Activated CD4-positive, alpha-beta T cell treated with anti-CD3 and anti-CD28 coated beads for 36 hours (primary cell): ENCODE data around the gene TACC2. TPM values are rescaled to one million over a fixed set of nuclear protein-coding genes. Genes with fewer than 3 reads are reported as not detected.

ENCODE experiments used
- ATAC-seq: fragments of 200-7000 bp; cut with Tn5 transposase; one replicate; pipeline ENCODE4 v1.10.0; 2021; ENCODE audit warnings: mild to moderate bottlenecking, moderate library complexity
- CTCF ChIA-PET: fragments of 350-600 bp; sonication (Branson Sonifier 250); formaldehyde crosslinking; loops from one replicate; lab custom pipeline; 2021; ENCODE audit warnings: antibody characterized with exemption; lab: Charles Lee
- POLR2A ChIA-PET: fragments of 350-600 bp; sonication (Branson Sonifier 250); formaldehyde crosslinking; loops from one replicate; lab custom pipeline; 2021; ENCODE audit warnings: antibody characterized with exemption, inconsistent platforms; lab: Charles Lee
- DNase-seq: peaks from one replicate; pipeline ENCODE4 v3.0.0-alpha.2; 2020
- H3K27ac Mint-ChIP-seq: one replicate; pipeline ENCODE4 v1.8.0; 2021; ENCODE audit warnings: mixed read lengths
- H3K27me3 Mint-ChIP-seq: one replicate; pipeline ENCODE4 v1.8.0; 2021; ENCODE audit warnings: mixed read lengths
- H3K36me3 Mint-ChIP-seq: one replicate; pipeline ENCODE4 v1.8.0; 2021; ENCODE audit warnings: low read depth, mixed read lengths
- H3K4me1 Mint-ChIP-seq: one replicate; pipeline ENCODE4 v1.8.0; 2021; ENCODE audit warnings: mixed read lengths
- H3K4me3 Mint-ChIP-seq: one replicate; pipeline ENCODE4 v1.8.0; 2021; ENCODE audit warnings: mild to moderate bottlenecking, moderate library complexity, mixed read lengths
- H3K9me3 Mint-ChIP-seq: one replicate; pipeline ENCODE4 v1.8.0; 2021; ENCODE audit warnings: low read depth, mixed read lengths
- intact Hi-C, 2 experiments: fragments of 100-400 bp; cut with DNase I in 1 of 2; cut with micrococcal nuclease in 1 of 2; formaldehyde crosslinking; loops; one replicate each; pipeline versions ENCODE4 v1.14.2 to v1.15.1; 2022 to 2024; cut with DNase I, micrococcal nuclease
- total RNA-seq, 2 experiments: library from RNA; stranded (reverse); gene quantifications; one replicate each; pipeline ENCODE4 v1.2.3, GENCODE V29; 2021

TACC2 gene
- total RNA-seq, 2 experiments from 2014 or later = not detected

DNA sequence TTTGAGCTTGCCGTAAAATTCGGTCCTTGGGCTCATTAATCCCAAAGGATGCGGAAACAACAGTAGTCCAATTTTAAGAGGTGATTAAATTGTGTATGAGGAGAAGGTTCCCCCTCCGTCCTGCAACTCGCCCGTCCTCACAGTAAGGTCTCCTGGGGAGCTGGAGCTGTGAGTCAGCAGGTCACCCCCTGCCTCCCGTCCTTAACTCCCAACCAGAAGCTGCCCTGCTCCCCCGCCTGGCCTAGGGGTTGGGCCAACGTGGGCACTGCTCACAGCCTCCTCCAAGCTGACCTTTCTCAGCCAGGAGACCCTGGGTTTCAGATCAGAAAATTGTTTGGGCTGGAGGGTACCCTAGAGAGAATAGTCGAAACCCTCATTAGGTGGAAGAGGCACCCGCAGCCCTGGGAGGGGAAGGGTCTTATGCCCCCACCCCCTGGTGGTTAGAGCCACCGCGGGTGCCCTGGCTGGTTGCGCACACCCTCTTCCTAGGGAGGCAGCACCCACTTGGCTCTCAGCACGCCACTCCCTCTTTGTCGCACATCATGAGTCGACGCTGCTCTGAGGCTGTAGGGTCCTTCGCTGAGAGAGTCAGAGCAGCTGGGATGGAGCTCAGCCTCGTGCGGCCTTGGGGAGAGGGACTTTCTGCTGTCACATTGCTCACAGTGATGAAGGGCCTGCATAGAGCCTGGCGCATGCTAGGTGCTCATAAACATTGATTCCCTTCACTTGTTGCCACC lies 131.2 kb downstream of the TACC2 start:
- intact Hi-C loops = no loop called here

DNA sequence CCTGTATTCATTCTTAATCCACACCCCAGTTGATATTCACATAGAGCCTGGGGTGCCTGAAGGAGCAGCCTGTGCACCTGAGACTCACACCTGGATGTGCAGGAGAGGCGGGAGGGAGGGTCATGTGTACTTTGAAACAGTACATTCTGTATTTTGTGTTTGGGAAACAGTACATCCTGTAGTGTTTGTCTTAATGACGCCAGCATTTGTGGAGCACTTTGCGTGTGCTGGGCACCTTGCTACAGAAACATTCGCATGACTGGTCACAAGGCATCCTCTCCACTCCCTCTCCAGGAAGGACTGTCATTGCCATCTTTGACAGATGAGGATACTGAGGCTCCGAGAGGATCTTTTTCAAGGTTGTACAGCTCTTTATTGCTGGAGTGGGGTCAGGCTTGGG lies 132.1 kb downstream of the TACC2 start:
- Mint-ChIP-seq H3K27ac (no peak overlapping the region), H3K4me1 (no peaks in the 10 kb centered on the region), H3K9me3 (no peaks in the 10 kb centered on the region), H3K36me3 (no peaks in the 10 kb centered on the region), H3K27me3 (peaks cover 3% of the 10 kb centered on the region), H3K4me3 (no peak overlapping the region)
- DNase-seq (no peak), ATAC-seq (no peak)
- POLR2A ChIA-PET = no interaction called here
- CTCF ChIA-PET = interaction anchor here (1.5 kb wide), 1 partner anchor 22 kb away, joined by 3 read pairs; no protein-coding TSS in a partner anchor
- intact Hi-C loops = no loop called here

More for the DNA sequence above, 131.2 kb downstream of the TACC2 start:
- H3K9me3 Mint-ChIP-seq = no peaks in the 10 kb centered on the region
- ChIA-PET POLR2A (no interaction called here), CTCF (interaction anchor here (1.1 to 1.5 kb wide), 2 partner anchors 9 to 23 kb away, joined by 3 read pairs; no protein-coding TSS in a partner anchor)
- H3K4me1 Mint-ChIP-seq = no peaks in the 10 kb centered on the region
- no peak overlapping the region for H3K4me3 Mint-ChIP-seq
- no peak for ATAC-seq
- DNase-seq = no peak
- H3K36me3 Mint-ChIP-seq = no peaks in the 10 kb centered on the region
- no peak overlapping the region for H3K27ac Mint-ChIP-seq
- H3K27me3 Mint-ChIP-seq = peaks cover 8% of the 10 kb centered on the region

- ChIA-PET POLR2A (no interaction called here), CTCF (interaction anchor here (0.5 to 0.6 kb wide), 2 partner anchors 162 to 346 kb away, joined by 4 to 5 read pairs; no protein-coding TSS in a partner anchor)
- Mint-ChIP-seq H3K36me3 (no peaks in the 10 kb centered on the region), H3K4me1 (no peaks in the 10 kb centered on the region), H3K27ac (no peak overlapping the region), H3K9me3 (no peaks in the 10 kb centered on the region), H3K27me3 (peaks cover 3% of the 10 kb centered on the region), H3K4me3 (no peak overlapping the region)
- ATAC-seq (no peak), DNase-seq (no peak)
- intact Hi-C loops = no loop called here
Observed at GRCh38 chr10:122122493-122122892, 133.5 kb downstream of the TACC2 start.

DNA sequence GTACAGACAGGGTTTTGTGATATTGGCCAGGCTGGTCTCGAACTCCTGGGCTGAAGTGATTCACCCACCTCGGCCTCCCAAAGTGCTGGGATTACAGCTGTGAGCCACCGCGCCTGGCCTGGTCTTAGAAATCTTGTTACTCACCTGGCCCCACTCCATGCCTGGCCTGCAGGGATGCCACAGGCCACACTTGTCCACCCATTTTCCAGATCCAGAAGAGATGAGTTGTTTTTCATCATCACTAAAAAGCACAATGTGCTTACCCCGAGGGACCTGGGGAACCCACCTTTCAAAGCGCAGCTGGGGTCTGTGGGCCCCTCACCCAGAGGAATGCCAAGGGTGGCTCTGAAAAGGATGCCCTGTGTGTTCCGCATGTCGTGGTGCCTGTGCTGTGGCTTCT lies 134.2 kb downstream of the TACC2 start:
- POLR2A ChIA-PET = no interaction called here
- Mint-ChIP-seq H3K27me3 (peaks cover 5% of the 10 kb centered on the region), H3K9me3 (no peaks in the 10 kb centered on the region), H3K27ac (no peak overlapping the region), H3K36me3 (no peaks in the 10 kb centered on the region), H3K4me3 (no peak overlapping the region), H3K4me1 (no peaks in the 10 kb centered on the region)
- intact Hi-C loops = no loop called here
- DNase-seq = no peak
- CTCF ChIA-PET = no interaction called here
- no peak for ATAC-seq

- no peak overlapping the region for H3K27ac Mint-ChIP-seq
- no peak for ATAC-seq
- H3K36me3 Mint-ChIP-seq = no peaks in the 10 kb centered on the region
- H3K9me3 Mint-ChIP-seq = no peaks in the 10 kb centered on the region
- ChIA-PET POLR2A (no interaction called here), CTCF (no interaction called here)
- peaks cover 3% of the 10 kb centered on the region for H3K27me3 Mint-ChIP-seq
- DNase-seq = no peak
- H3K4me3 Mint-ChIP-seq = no peak overlapping the region
- intact Hi-C loops = no loop called here
- no peaks in the 10 kb centered on the region for H3K4me1 Mint-ChIP-seq
Observed at GRCh38 chr10:122124342-122124741, 135.4 kb downstream of the TACC2 start.

GRCh38 chr10:122124808-122125207 lies 135.8 kb downstream of the TACC2 start:
- no peaks in the 10 kb centered on the region for H3K4me1 Mint-ChIP-seq
- POLR2A ChIA-PET = no interaction called here
- CTCF ChIA-PET = no interaction called here

GRCh38 chr10:122126763-122127659 lies 138.0 kb downstream of the TACC2 start:
- H3K4me1 Mint-ChIP-seq = no peaks in the 10 kb centered on the region
- H3K27me3 Mint-ChIP-seq = peaks cover 3% of the 10 kb centered on the region
- H3K9me3 Mint-ChIP-seq = no peaks in the 10 kb centered on the region
- intact Hi-C loops = no loop called here
- no peaks in the 10 kb centered on the region for H3K36me3 Mint-ChIP-seq
- no peak overlapping the region for H3K4me3 Mint-ChIP-seq
- no peak for ATAC-seq
- POLR2A ChIA-PET = no interaction called here
- no peak overlapping the region for H3K27ac Mint-ChIP-seq
- CTCF ChIA-PET = no interaction called here
- no peak for DNase-seq

More at GRCh38 chr10:122124808-122125207, 135.8 kb downstream of the TACC2 start:
- ATAC-seq = no peak
- Mint-ChIP-seq H3K27me3 (peaks cover 3% of the 10 kb centered on the region), H3K4me3 (no peak overlapping the region), H3K36me3 (no peaks in the 10 kb centered on the region), H3K9me3 (no peaks in the 10 kb centered on the region), H3K27ac (no peak overlapping the region)
- DNase-seq = no peak
- intact Hi-C loops = no loop called here

DNA sequence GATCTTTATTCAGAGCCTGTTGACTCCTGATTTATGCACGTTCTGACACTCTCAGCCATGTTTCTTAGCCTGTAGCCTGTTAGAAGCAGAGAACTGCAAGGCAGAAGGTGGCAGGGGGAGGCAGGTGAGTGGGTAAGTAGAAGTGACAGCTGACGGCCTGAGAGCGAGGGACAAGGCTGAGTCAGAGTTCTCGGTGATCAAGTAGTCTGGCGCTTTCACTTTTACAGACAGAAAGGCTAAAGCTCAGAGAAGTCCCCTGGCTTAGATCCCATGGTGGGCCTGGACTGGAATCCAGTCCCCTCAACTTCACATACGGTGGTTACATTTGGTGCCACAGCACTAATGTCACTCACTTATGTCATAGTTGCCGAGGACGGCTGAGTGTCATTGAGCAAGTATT lies 139.0 kb downstream of the TACC2 start:
- Mint-ChIP-seq H3K27ac (no peak overlapping the region), H3K9me3 (no peaks in the 10 kb centered on the region), H3K27me3 (peaks cover 3% of the 10 kb centered on the region), H3K4me3 (no peak overlapping the region), H3K4me1 (no peaks in the 10 kb centered on the region), H3K36me3 (no peaks in the 10 kb centered on the region)
- no peak for DNase-seq
- ATAC-seq = no peak
- POLR2A ChIA-PET = no interaction called here
- CTCF ChIA-PET = no interaction called here
- intact Hi-C loops = no loop called here

GRCh38 chr10:122128357-122128756 lies 139.4 kb downstream of the TACC2 start:
- Mint-ChIP-seq H3K27ac (no peak overlapping the region), H3K36me3 (no peaks in the 10 kb centered on the region), H3K4me3 (no peak overlapping the region), H3K4me1 (no peaks in the 10 kb centered on the region), H3K27me3 (peaks cover 5% of the 10 kb centered on the region), H3K9me3 (no peaks in the 10 kb centered on the region)
- ATAC-seq (no peak), DNase-seq (no peak)
- ChIA-PET POLR2A (no interaction called here), CTCF (no interaction called here)
- intact Hi-C loops = no loop called here

DNA sequence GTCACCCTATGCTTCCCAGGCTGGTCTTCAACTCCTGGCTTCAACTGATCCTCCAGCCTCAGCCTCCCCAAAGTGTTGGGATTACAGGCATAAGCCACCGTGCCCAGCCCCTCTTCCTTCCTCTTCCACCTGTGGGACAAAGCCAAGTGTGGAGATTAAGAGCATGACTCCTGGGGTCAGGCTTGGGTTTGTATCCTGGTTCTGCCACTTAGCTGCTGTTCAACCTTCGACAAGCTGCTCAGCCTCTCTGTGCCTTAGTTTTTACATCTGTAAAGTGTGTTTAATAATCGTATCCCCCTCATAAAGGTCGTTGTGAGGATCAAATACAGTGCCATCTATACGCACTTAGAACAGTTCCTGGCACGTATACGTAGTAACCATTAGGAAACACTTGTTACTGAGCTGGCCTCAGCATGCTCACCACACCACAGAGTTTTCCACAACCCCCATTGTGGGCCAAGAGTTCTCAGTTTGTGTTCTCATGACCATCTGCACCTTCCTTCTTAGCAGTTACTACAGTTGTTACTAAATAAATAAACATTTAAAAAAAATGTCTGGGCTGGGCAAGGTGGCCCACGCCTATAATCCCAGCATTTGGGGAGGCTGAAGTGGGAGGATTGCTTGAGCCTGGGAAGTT lies 141.6 kb downstream of the TACC2 start:
- no peak for DNase-seq
- intact Hi-C loops = no loop called here
- Mint-ChIP-seq H3K27ac (no peak overlapping the region), H3K27me3 (peaks cover 6% of the 10 kb centered on the region), H3K9me3 (no peaks in the 10 kb centered on the region), H3K4me3 (no peak overlapping the region), H3K36me3 (no peaks in the 10 kb centered on the region), H3K4me1 (no peaks in the 10 kb centered on the region)
- CTCF ChIA-PET = interaction anchor here (0.9 kb wide), 1 partner anchor 11 kb away, joined by 3 read pairs; no protein-coding TSS in a partner anchor
- POLR2A ChIA-PET = no interaction called here
- no peak for ATAC-seq

- Mint-ChIP-seq H3K27ac (no peak overlapping the region), H3K9me3 (no peaks in the 10 kb centered on the region), H3K36me3 (no peaks in the 10 kb centered on the region), H3K27me3 (peaks cover 6% of the 10 kb centered on the region), H3K4me3 (no peak overlapping the region), H3K4me1 (no peaks in the 10 kb centered on the region)
- DNase-seq (no peak), ATAC-seq (no peak)
- intact Hi-C loops = no loop called here
- CTCF ChIA-PET = no interaction called here
- POLR2A ChIA-PET = no interaction called here
Observed at GRCh38 chr10:122132331-122132755, 143.4 kb downstream of the TACC2 start.
